GM19351 (cell line): ENCODE measurements around the gene RNF44.

Source experiments
- ATAC-seq: cut with Tn5 transposase; IDR thresholded peaks from one replicate; pipeline ENCODE4 v1.9.1; 2021; ENCODE audit warnings: mild to moderate bottlenecking, moderate library complexity; ENCODE audit not compliant: unreplicated experiment

The RNF44 gene

GRCh38 chr5:176535664-176536131 lies 1.5 kb downstream of the RNF44 start:
- no peak for ATAC-seq

- no peak for ATAC-seq
Measured at GRCh38 chr5:176535101-176535663, 2.0 kb downstream of the RNF44 start.

GRCh38 chr5:176534640-176535039 lies 2.6 kb downstream of the RNF44 start:
- ATAC-seq: no peak

GRCh38 chr5:176533894-176534611 lies 3.1 kb downstream of the RNF44 start:
- no peak for ATAC-seq

DNA sequence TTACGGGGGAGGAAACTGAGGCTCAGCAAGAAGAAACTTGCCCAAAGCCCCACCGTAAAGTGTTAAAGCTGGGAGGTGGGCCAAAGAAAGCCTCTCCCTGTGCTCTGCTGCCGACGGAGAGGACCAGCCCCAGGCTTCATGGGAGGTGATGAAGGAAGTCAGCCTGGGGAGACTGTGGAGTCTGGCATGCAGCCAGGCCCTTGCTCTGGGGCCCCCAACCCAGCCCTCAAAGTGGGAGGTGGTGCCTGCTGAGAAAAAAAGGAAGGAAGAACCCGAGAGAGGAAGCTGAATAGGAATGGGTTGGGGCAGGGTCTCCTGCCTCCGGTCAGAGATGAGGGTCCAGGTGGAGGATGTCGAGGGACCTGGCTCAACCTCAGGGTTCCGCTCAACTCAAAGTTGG lies 3.8 kb downstream of the RNF44 start:
- ATAC-seq: no peak

- no peak for ATAC-seq
Measured at GRCh38 chr5:176532795-176533194, 4.4 kb downstream of the RNF44 start.

DNA sequence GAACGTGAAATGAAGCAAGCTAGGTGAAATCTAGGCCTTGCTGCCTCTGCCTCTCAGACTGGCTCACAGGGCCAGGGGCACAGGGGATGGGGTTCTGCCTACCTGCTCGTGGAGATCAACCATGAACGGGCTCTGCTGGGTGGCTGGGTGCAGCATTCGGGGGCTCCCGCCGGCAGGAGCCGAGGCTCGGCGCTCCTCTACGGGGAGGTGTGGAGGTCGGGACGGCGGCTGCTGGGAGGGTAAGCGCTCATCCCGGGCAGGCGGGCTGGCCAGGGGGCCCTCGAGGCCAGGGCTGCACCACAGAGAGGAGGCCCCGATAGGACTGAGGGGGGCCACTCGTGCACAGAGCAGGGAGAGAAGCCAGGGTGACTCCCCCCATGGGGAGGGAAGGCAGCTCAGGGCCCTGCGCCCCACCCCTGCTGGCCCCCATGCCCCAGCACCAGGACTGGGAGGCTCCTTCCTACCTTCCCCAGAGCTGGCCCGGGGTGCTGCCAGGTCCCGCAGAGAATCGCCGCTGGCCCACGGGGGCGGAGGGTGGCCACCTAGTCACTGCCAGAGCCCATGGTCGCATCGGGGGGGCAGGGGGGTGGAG lies 5.2 kb downstream of the RNF44 start:
- ATAC-seq: no peak

- ATAC-seq: no peak
Measured at GRCh38 chr5:176530983-176531901, 6.0 kb downstream of the RNF44 start.

DNA sequence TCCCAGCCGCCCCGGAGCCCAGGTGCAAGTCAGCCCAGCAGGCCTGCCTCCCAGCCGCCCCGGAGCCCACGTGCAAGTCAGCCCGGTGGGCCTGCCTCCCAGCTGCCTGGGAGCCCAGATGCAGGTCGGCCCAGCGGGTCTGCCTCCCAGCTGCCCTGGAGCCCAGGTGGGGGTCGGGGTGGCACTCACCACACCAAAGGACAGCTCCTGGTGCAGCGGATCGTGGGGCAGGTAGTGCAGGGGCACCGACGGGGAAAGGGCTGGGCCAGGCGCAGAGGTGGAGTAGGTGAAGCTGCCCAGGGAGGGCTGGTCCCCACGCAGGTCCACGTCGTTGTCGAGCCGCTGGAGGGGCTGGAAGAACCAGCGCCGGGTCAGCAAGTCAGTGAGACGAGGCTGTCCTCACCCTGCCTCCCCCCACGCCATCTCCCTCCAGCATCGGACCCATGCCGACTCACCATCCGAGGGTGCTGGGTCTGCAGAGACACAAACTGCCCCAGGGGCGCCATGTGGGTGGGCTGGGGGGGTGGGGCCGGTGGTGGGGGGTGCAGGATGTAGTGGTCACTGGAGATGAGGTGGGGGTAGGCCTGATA lies 6.7 kb downstream of the RNF44 start:
- no peak for ATAC-seq

- no peak for ATAC-seq
Measured at GRCh38 chr5:176529741-176530141, 7.5 kb downstream of the RNF44 start.

DNA sequence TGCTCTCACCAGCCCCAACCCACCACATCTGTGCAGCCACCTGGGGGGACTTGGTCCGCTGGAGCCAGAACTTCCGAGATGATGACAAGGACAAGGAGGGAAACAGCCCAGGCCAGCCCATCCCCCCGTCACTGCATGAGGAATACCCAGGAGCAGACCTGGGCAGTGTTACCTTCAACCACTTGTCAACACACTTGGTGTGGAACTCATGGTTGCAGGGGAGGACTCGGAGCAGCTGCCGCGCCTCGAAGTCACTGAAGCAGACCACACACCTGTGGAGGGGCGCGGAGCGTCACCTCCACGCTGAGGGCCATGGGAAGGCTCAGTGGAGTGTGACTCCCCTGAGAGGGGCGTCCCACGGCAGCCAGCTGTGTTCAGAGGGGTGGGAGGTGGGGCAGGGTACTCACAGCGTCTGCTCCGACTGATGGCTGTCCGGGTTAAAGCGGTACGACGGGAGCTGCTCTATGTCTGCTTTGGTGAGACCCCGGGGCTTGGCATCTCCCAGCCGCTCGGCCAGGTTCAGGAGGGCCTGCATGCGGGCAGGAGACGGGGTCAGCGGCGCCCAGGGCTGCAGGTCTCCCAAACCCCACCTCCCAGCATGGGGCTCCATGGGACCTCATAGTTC lies 8.0 kb downstream of the RNF44 start:
- no peak for ATAC-seq

DNA sequence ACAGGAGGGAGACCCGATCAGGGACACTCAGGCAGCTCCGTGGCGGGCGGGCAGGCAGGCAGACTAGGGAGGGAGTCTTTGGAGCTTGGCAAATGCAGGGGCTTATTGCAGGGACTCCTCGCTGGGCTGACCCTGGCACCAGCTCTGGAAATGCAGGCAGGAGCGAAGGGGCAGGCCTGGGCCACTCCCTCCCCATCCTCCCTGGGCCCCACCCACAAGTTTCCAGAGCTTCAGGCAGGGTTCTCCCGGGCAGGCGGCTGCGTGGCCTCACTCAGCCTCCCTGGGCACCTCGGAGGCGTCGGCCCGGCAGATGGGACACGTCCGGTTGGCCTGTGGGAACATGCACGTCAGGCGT lies 8.5 kb downstream of the RNF44 start:
- ATAC-seq: no peak

GRCh38 chr5:176528301-176528700 lies 8.9 kb downstream of the RNF44 start:
- no peak for ATAC-seq

- no peak for ATAC-seq
Measured at GRCh38 chr5:176527246-176528222, 9.7 kb downstream of the RNF44 start.

DNA sequence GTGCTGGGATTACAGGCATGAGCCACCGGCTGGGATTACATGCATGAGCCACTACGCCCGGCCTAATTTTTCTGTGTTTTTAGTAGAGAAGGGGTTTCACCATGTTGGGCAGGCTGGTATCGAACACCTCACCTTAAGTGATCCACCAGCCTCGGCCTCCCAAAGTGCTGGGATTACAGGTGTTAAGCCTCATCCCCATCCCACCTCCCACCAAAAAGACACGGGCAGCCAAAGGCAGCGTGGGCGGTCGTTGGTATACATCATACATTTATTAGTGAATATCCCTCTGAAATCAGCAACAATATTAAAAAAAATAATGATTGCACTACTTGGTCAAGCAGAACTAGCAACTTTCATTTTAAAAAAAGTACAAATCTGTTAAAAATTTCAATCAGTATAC lies 10.7 kb downstream of the RNF44 start:
- no peak for ATAC-seq

- ATAC-seq: no peak
Measured at GRCh38 chr5:176525677-176526076, 11.5 kb downstream of the RNF44 start.

- ATAC-seq: no peak
Measured at GRCh38 chr5:176524987-176525386, 12.2 kb downstream of the RNF44 start.

DNA sequence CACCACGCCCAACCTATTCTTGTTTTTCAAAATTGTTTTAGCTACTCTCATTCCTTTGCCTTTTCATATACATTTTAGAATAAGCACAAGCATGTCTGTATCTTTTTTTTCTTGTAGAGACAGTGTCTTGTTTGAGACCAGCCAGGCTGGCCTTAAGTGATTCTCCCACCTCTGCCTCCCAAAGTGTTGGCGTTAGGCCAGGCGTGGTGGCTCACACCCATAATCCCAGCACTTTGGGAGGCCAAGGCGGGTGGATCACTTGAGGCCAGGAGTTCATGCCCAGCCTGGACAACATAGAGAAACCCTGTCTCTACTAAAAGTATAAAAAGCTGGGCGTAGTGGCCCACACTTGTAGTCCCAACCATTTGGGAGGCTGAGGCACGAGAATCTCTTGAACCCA lies 13.1 kb downstream of the RNF44 start:
- no peak for ATAC-seq

DNA sequence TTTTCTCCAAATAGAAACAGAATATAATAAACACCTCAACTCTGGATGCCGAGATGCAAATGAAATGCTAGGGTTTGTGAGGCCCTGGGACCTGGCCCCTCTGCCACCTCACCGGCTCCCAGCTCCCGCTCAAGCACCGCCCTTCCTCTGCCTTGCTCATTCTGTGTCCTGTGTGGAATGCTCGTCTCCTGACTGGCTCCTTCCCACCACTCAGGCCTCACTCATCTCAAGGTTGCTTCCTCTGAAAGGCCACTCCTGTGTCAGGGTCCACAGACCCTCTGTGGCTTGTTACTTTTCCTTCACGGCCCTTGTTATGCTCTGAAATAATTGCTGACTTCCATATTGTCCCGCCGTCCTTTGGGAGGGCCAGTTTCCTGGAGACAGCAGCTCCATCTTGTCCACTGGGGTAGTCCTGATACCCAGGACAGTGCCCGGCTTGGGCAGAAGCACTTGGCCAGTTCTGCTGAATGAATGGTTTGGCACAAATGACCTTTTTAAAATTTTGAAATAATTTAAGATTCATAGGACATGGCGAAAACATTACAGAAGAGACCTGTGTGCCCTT lies 15.4 kb downstream of the RNF44 start:
- no peak for ATAC-seq
